Motor neuron (in vitro differentiated cells): ENCODE results near the gene NFATC2. TPM values are rescaled to one million over a fixed set of nuclear protein-coding genes. Genes with fewer than 3 reads are reported as not detected.

Experiments
- ATAC-seq, 8 experiments: fragments of 200-7000 bp; cut with Tn5 transposase; replicated peaks in 6 of 8; 2 replicates each; pipeline ENCODE4 v1.8.0; 2021; ENCODE audit warnings: mild to moderate bottlenecking in 8 of 8, moderate library complexity in 8 of 8
- H3K27ac ChIP-seq, 2 donors: fragments of 250-450 bp; sonication (Bioruptor Pico); 2 replicates each; pipeline ENCODE4 v1.9.0; 2021; ENCODE audit warnings: antibody characterized with exemption in 2 of 2, mild to moderate bottlenecking in 2 of 2, moderate library complexity in 1 of 2
- H3K4me1 ChIP-seq, 2 donors: fragments of 250-450 bp; sonication (Bioruptor Pico); replicated peaks in 1 of 2; 2 replicates each; pipeline ENCODE4 v1.6.1; 2021; ENCODE audit warnings: antibody characterized with exemption in 2 of 2, mild to moderate bottlenecking in 2 of 2, moderate library complexity in 1 of 2
- H3K4me3 ChIP-seq, 5 donors: fragments of 250-450 bp; sonication (Bioruptor Pico); 2 replicates each; pipeline ENCODE4 v1.9.0; 2021; ENCODE audit warnings: antibody characterized with exemption in 5 of 5, mild to moderate bottlenecking in 5 of 5, moderate library complexity in 4 of 5
- WGBS, 10 experiments: fragments of 450-650 bp; shearing (Covaris generic); methylation state at CpG; one replicate each; pipeline ENCODE4 v1.0.0; 2022; 5-methylcytosine and 5-hydroxymethylcytosine counted together
- in situ Hi-C, 9 experiments: fragments of 400-800 bp; cut with MboI; loops; one replicate each; pipeline ENCODE4 v1.15.0; 2021; ENCODE audit warnings: low sequenced_read_pairs in 9 of 9, low pct_unique_long_range_greater_than_20kb in 2 of 9; ENCODE audit not compliant: unreplicated experiment in 9 of 9
- total RNA-seq, 8 experiments: library from RNA; unstranded; fragments of 300-600 nt; gene quantifications; 2 replicates each; pipeline versions ENCODE4 v1.2.3 to v1.2.4, GENCODE V29; 2022

Gene NFATC2
- total RNA-seq, 8 experiments from 2014 or later, result 0.11 to 9.7 (median 0.56) TPM

DNA sequence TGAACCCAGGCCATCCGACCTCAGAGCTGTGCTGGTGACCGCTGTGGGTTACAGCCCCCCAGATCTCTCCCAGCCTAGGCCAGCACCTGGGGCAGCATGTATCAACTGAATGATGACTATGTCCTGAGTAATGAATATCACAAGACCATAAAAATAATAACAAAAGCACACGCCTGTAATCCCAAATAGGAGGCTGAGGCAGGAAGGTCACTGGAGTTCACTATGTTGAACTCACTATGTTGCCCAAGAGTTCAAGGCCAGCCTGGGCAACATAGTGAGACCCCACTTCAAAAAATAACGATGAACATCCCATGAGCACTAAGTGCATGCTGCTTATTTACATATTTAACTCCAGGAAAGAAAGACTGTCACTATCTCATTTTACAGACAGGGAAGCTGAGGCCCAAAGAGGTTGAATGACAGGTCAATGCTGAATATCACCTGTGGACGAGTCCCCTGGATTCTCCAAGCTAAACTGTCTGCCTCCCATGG lies 92.3 kb downstream of the NFATC2 start:
- WGBS, 10 experiments, result 60 to 97% (median 79%) methylated on average over 1 to 4 of the region's 5 CpGs; no CpG with 5 or more reads in 5 of the 10 experiments
- no peak for ATAC-seq
- Histone ChIP-seq H3K27ac (no peak overlapping the region), H3K4me3 (no peak overlapping the region), H3K4me1 (no peaks in the 10 kb centered on the region)
- in situ Hi-C loops, result no loop called here

DNA sequence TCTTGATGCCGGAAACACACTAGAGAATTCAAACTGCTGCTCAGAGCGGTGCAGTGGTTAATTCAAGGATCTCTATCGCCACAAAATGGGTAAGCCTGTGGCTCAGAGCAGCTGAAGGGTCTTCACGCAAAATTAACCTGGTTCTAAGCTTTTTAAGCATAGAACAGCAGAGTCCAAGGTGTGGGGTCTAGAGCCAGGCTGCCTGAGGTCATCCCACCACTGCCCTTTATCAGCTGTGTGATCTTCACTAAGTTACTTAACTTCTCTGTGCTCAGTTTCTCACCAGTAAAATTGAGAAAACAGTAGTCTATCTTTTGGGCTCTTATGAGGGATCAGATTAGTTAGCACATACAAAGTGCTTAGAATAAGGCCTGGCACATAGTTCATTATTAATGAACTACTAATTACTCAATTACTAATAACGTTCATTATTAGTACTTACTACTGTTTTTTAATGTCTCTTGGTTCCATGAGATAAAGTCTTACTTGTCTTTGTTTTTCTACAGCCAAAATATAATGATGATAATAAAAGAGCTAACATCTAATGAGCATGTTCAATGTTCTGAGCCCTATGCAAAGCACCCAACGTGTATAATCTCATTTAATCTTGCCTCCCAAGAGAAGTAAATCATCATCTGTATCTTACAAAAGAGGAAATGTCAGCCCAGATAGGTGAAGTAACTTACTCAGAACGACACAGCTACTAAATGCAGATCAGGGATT lies 92.9 kb downstream of the NFATC2 start:
- H3K4me1 ChIP-seq, result no peaks in the 10 kb centered on the region
- ATAC-seq, result no peak
- H3K4me3 ChIP-seq, result no peak overlapping the region
- in situ Hi-C loops, result no loop called here
- no peak overlapping the region for H3K27ac ChIP-seq
- 80 to 100% (median 88%) methylated on average over 1 to 7 of the region's 7 CpGs for WGBS, 10 experiments

DNA sequence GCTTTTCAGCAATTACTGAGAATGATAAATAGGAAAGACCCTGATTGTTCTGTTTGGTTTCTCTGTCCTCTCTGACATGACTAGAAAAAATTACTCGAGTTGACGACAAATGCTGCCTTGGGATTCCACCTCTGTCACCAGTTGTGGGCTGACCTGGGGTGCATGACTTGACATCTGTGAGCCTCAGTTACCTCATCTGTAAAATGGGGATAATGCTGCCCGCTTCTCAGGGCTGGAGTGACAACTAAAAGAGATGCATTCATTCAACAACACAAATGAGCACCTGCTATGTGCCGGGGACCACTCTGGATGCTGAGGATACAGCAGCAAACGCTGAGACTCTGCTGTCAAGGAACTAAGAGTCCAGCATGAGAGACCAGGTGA lies 94.8 kb downstream of the NFATC2 start:
- Histone ChIP-seq H3K27ac (no peak overlapping the region), H3K4me1 (no peaks in the 10 kb centered on the region), H3K4me3 (no peak overlapping the region)
- in situ Hi-C loops, result no loop called here
- WGBS, 10 experiments, result 59 to 93% (median 90%) methylated on average over 1 to 5 of the region's 5 CpGs; no CpG with 5 or more reads in 3 of the 10 experiments
- no peak for ATAC-seq

DNA sequence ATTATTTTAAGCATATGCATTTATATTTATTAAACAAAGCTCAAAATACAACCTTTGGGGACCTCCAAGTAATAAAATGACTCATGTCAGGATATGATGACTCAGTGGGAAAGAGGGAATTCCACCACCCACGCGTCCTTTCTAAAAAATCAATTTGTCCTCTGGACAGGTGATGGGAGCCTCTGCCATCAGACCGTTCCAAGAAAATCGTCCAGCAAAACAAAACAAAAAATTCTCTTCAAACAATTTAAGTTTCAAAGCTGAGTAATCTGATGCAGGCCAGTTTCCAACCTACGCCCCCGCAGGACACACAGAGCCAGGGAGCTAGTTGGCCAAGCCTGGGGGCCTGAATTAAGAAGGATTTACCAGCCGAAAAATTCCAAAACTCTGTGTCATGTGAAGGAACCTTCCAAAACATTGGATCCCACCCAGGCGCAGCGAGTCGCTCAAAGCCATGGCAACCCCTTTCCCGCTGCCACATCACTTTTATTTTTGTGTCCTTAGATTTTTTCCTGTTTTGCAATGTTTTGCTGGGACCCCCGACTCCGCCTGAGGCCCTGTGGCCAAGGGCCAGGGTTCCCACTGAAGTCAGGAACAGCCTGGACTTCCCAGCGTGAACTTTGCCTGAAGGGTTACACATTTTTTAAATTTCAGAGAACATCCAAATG lies 95.3 kb downstream of the NFATC2 start:
- no peak overlapping the region for H3K27ac ChIP-seq
- no peaks in the 10 kb centered on the region for H3K4me1 ChIP-seq
- WGBS, 10 experiments, result 3 to 81% (median 35%) methylated on average over 6 to 14 of the region's 14 CpGs; no CpG with 5 or more reads in 2 of the 10 experiments
- ATAC-seq, result peak; percentile 21 to 96 (median 67)
- no peak overlapping the region for H3K4me3 ChIP-seq
- in situ Hi-C loops, result no loop called here

DNA sequence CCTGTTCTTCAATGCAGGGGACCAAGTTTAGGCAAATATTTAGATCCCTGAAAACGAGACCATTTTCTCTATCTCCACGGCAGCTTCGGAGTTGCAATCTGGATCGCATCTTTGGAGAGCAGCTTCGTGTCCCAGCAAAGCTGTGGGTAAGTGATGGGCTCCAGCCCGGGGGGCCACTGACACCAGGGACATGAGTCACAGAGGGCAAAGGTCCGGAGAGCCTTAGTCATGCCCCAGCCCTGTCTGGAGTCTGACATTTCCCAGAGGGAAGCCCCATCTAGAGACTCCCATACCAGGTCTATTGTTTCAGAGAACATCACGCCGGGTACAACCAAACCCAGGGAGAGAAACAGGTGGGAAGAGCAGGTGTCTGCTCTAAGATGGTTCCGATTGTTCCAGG lies 95.9 kb downstream of the NFATC2 start:
- peak; percentile 17 to 93 (median 70) for ATAC-seq
- H3K4me1 ChIP-seq, result no peaks in the 10 kb centered on the region
- H3K27ac ChIP-seq, result no peak overlapping the region
- no peak overlapping the region for H3K4me3 ChIP-seq
- in situ Hi-C loops, result no loop called here
- 12 to 83% (median 57%) methylated on average over 1 to 9 of the region's 10 CpGs; no CpG with 5 or more reads in 1 of the 10 experiments for WGBS, 10 experiments

DNA sequence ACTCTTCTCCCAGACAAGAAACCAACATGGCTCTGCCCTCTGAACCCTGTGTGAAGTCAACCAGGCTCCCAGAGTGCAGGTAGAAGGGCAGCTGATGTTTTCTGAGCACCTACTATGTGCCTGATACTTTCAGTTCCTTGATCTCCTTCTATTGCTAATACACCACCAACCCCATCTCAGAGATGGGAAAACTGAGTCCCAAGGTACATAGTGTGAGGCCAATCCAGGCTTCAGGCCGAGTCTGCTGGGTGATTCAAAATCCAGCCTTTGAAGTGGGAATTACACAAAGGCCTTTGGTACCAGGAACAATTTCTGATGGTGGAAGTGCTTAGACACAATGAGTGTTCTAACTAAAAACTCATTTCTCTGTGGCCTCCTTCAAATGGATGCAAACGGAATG lies 96.3 kb downstream of the NFATC2 start:
- 14 to 100% (median 83%) methylated on average over 1 to 2 of the region's 2 CpGs; no CpG with 5 or more reads in 3 of the 10 experiments for WGBS, 10 experiments
- H3K4me3 ChIP-seq, result no peak overlapping the region

DNA sequence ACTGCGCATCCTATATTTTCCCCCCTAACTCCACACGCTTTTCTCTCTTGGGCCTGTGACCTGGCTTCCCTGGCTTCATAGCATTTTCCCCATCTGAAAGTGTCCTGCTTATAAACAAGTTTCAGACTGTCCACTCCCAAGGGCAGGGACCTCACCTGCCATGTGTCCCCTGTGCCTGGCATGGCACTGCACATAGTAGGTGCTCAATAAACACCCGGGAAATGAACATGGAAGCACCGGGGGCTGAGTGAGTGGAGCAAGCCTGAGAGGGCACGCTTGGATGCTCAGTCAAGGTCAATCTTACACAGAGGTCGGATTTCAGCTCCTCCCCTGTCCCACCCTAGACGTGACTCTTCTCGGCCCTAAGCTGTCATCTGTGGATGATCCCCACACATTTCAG lies 96.9 kb downstream of the NFATC2 start:
- ATAC-seq, result no peak
- Histone ChIP-seq H3K27ac (no peak overlapping the region), H3K4me1 (no peaks in the 10 kb centered on the region), H3K4me3 (no peak overlapping the region)
- WGBS, 10 experiments, result 80 to 100% (median 89%) methylated on average over 1 to 6 of the region's 8 CpGs; no CpG with 5 or more reads in 4 of the 10 experiments
- in situ Hi-C loops, result no loop called here

More for the DNA sequence above, 96.3 kb downstream of the NFATC2 start:
- Histone ChIP-seq H3K4me1 (no peaks in the 10 kb centered on the region), H3K27ac (no peak overlapping the region)
- in situ Hi-C loops, result no loop called here
- ATAC-seq, result no peak

DNA sequence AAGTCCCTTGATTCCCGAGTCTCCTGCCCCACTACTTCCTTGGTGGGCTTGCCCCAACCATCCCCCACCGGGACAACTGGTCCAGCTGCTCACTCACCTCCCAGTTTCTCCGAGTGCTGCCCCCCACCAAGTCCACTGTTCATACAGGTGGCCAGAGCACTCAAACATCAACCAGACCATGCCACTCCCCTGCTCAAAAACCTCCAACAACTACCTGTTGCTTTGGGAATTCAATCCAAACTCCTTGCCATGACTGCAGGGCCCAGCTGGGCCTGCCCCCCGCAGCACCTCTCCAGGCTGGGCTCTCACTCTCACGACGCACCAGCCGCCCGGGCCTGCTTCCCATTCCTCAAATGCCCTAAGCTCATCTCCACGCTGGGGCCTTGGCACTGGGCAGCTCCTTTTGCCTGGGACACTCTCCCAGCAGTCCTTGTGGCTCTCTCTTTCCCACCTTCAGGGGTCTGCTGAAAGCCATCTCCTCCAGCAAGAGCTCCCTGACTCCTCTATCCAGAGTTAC lies 97.5 kb downstream of the NFATC2 start:
- Histone ChIP-seq H3K4me1 (no peaks in the 10 kb centered on the region), H3K27ac (no peak overlapping the region), H3K4me3 (no peak overlapping the region)
- no peak for ATAC-seq
- in situ Hi-C loops, result no loop called here
- WGBS, 10 experiments, result 60 to 100% (median 91%) methylated on average over 1 to 7 of the region's 9 CpGs; no CpG with 5 or more reads in 5 of the 10 experiments

DNA sequence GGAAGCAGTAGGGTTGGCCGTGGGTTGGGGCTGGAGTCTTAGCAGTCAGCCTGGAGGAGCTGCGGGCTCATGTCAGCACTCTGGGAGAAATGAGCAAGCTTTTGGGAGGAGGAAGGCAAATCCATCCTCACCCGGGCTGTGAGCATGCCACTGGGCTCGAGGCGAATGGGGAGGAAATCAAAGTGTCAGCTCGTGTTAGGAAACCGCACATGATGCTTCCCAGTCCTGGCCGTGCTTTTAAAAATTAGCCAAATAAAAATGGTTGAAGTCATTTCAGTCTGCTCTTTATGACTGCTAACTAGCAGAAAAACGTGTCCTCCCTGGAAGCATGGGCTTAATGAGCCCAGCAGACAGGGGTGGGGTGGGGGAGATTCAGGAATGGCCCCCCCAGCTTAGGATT lies 98.1 kb downstream of the NFATC2 start:
- in situ Hi-C loops, result no loop called here

DNA sequence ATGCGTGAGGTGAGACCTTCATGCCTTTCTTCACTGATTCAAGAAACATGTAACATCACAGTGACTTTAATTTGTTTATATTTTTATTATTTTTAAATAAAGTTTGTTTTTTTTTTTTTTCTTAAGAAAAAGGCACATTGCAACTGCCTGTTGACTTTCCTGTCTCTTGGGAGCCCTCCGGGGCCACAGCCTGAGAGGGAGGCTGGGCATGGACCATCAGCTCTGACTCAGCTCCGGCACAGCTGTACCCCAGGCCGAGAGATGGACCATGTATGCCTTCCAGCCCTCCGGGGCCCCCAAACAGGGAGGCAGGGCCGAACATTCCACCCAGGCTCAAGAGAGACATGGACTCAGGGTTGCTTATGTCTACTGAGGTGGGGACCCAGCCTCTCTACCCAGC lies 99.9 kb downstream of the NFATC2 start:
- no peak for ATAC-seq
- in situ Hi-C loops, result no loop called here
- peaks cover 0 to 2% of the 10 kb centered on the region in 2 donors for H3K4me1 ChIP-seq
- 88 to 100% (median 94%) methylated on average over 1 to 6 of the region's 6 CpGs; no CpG with 5 or more reads in 3 of the 10 experiments for WGBS, 10 experiments
- H3K27ac ChIP-seq, result no peak overlapping the region
- no peak overlapping the region for H3K4me3 ChIP-seq

More for the DNA sequence above, 98.1 kb downstream of the NFATC2 start:
- H3K4me3 ChIP-seq, result no peak overlapping the region
- no peak overlapping the region for H3K27ac ChIP-seq
- H3K4me1 ChIP-seq, result no peaks in the 10 kb centered on the region
- ATAC-seq, result no peak
- WGBS, 10 experiments, result 32 to 84% (median 69%) methylated on average over 5 to 7 of the region's 9 CpGs; no CpG with 5 or more reads in 4 of the 10 experiments

DNA sequence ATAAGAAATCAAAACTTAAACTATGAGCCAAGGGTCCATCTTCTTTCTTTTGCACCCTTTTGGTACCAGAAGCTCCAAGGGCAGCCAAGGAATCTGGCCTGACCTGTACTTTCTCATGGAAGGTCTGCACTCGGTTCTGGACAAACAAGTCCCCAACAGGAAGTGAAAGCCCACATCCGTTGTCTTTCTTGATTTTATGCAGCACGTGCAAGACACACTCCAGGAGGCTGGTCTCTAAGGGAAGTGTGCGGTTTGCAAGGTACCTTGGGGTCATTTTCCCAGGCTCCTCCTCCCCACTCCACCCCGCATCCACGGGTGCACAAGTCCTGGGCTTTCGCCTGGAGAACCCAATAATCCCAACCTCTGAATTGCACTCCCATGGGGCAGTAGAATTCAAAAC lies 101.9 kb downstream of the NFATC2 start:
- no peak overlapping the region for H3K27ac ChIP-seq
- 59 to 88% (median 75%) methylated on average over 3 to 6 of the region's 7 CpGs; no CpG with 5 or more reads in 4 of the 10 experiments for WGBS, 10 experiments
- in situ Hi-C loops, result no loop called here
- no peak overlapping the region for H3K4me3 ChIP-seq
- H3K4me1 ChIP-seq, result peaks cover 0 to 6% of the 10 kb centered on the region in 2 donors
- ATAC-seq, result no peak

DNA sequence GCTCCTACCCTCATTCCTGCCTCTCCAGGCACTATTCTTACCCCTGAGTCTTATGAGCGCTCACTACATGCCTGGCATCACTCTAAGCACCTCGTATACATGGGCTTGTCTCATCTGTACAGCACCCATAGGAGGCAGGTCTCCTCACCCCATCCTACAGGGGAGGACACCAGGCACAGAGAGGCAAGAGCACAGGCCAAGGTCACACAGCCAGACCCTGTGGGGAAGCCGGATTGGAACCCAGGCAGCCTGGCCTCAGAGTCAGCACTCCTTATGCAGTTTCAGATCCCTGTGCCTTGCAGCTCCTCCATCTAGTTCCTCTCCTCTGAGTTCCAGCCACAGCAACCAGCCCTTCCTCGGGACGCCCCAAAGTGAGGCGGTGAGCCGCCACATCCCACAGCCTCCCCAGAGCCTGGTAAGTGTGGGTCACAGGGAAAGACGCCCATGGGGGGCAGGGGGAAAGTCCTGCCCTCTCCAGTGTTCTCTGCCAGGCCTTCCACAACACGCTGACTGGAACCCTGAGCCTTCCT lies 103.3 kb downstream of the NFATC2 start:
- in situ Hi-C loops, result no loop called here
- Histone ChIP-seq H3K4me1 (peaks cover 0 to 6% of the 10 kb centered on the region in 2 donors), H3K27ac (no peak overlapping the region), H3K4me3 (no peak overlapping the region)
- no peak for ATAC-seq
- WGBS, 10 experiments, result 60 to 100% (median 81%) methylated on average over 1 to 7 of the region's 9 CpGs; no CpG with 5 or more reads in 4 of the 10 experiments

DNA sequence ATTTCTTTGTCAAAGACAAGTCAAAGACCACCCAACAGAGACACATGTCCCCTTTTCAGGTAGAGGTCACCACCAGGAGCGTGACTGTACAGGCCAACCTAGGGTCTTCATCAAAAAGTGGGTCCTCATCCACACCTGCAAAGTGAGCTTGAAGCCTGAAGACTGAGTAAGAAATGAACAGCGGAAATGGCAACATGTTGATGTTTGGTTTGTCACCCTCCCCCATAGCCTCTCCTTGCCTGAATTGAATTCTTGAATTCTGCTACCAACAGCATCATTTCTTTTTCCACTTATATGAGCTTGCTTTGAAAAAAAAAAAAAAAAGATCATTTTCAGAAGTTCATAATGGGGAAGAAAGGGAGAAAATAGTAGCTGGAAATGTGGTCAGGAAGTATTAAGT lies 104.4 kb downstream of the NFATC2 start:
- WGBS, 10 experiments, result 89 to 100% (median 100%) methylated on average over 1 to 2 of the region's 2 CpGs; no CpG with 5 or more reads in 4 of the 10 experiments
- in situ Hi-C loops, result no loop called here
- Histone ChIP-seq H3K4me3 (no peak overlapping the region), H3K27ac (no peak overlapping the region), H3K4me1 (peaks cover 0 to 6% of the 10 kb centered on the region in 2 donors)
- no peak for ATAC-seq
